Loucy (cell line): ENCODE results near the gene NCAM1.

Experiments
- H2AFZ ChIP-seq: fragments of 200-600 bp; sonication (generic); 2 replicates; pipeline ENCODE4 v1.6.0; 2016; ENCODE audit warnings: antibody characterized with exemption, mild to moderate bottlenecking, low read length, moderate library complexity
- H3F3A ChIP-seq: fragments of 200-600 bp; 2 replicates; pipeline ENCODE4 v1.6.0; 2016; ENCODE audit warnings: antibody characterized with exemption, low read depth, mild to moderate bottlenecking
- H3K27me3 ChIP-seq: fragments of 200-600 bp; sonication (generic); 2 replicates; pipeline ENCODE4 v1.6.1; 2014; ENCODE audit warnings: low read length, mild to moderate bottlenecking; ENCODE audit not compliant: insufficient read depth, poor library complexity, severe bottlenecking
- H3K36me3 ChIP-seq: fragments of 200-600 bp; sonication (generic); 2 replicates; pipeline ENCODE4 v1.6.1; 2016; ENCODE audit warnings: low read length; ENCODE audit not compliant: insufficient read depth
- H3K4me1 ChIP-seq: fragments of 200-600 bp; sonication (generic); 2 replicates; pipeline ENCODE4 v1.5.1; 2014; ENCODE audit warnings: low read length, mild to moderate bottlenecking; ENCODE audit not compliant: insufficient read depth, poor library complexity, severe bottlenecking
- H3K4me2 ChIP-seq: fragments of 200-600 bp; sonication (generic); 2 replicates; pipeline ENCODE4 v1.6.0; 2014; ENCODE audit warnings: antibody characterized with exemption, low read length, low read depth, mild to moderate bottlenecking; ENCODE audit not compliant: poor library complexity, severe bottlenecking
- H3K4me3 ChIP-seq: fragments of 200-600 bp; sonication (generic); 2 replicates; pipeline ENCODE4 v1.5.1; 2014; ENCODE audit warnings: low read length, mild to moderate bottlenecking, mixed read lengths; ENCODE audit not compliant: poor library complexity, severe bottlenecking
- H3K79me2 ChIP-seq: fragments of 200-600 bp; sonication (generic); 2 replicates; pipeline ENCODE4 v1.6.1; 2014; ENCODE audit warnings: low read length; ENCODE audit not compliant: insufficient read depth
- H3K9ac ChIP-seq: fragments of 200-600 bp; sonication (generic); 2 replicates; pipeline ENCODE4 v1.6.0; 2014; ENCODE audit warnings: mild to moderate bottlenecking, low read depth, low read length, moderate library complexity; ENCODE audit not compliant: poor library complexity, severe bottlenecking
- H3K9me2 ChIP-seq: fragments of 200-600 bp; sonication (generic); replicated peaks from 2 replicates; pipeline ENCODE4 v1.6.1; 2016; ENCODE audit warnings: low read depth, low read length, mixed read lengths
- H3K9me3 ChIP-seq: fragments of 200-600 bp; sonication (generic); 2 replicates; pipeline ENCODE4 v1.6.1; 2014; ENCODE audit warnings: mild to moderate bottlenecking, antibody characterized with exemption, low read length, low read depth; ENCODE audit not compliant: insufficient read depth
- H4K20me1 ChIP-seq: fragments of 200-600 bp; sonication (generic); 2 replicates; pipeline ENCODE4 v1.6.0; 2014; ENCODE audit warnings: antibody characterized with exemption, low read length, mild to moderate bottlenecking; ENCODE audit not compliant: insufficient read depth, poor library complexity, severe bottlenecking
- CTCF ChIP-seq: fragments of 200-600 bp; sonication (generic); conservative IDR thresholded peaks from 2 replicates; pipeline ENCODE4 v1.5.1; 2014; ENCODE audit warnings: mild to moderate bottlenecking, antibody characterized with exemption, low read length
- EZH2phosphoT487 ChIP-seq: fragments of 200-600 bp; IDR thresholded peaks from 2 replicates; pipeline ENCODE4 v1.6.1; 2018; ENCODE audit warnings: antibody characterized with exemption, mild to moderate bottlenecking, moderate library complexity, borderline replicate concordance

The NCAM1 gene

GRCh38 chr11:113174882-113175281 lies 213.7 kb downstream of the NCAM1 start:
- no peaks in the 10 kb centered on the region for H3K36me3 ChIP-seq
- no peaks in the 10 kb centered on the region for H3K79me2 ChIP-seq
- H3K9me3 ChIP-seq: no peaks in the 10 kb centered on the region
- no peaks in the 10 kb centered on the region for H3K9me2 ChIP-seq
- no peaks in the 10 kb centered on the region for H4K20me1 ChIP-seq
- no peaks in the 10 kb centered on the region for H3K27me3 ChIP-seq
- no peaks in the 10 kb centered on the region for H3F3A ChIP-seq
- TF ChIP-seq EZH2phosphoT487: no peak
- TF ChIP-seq CTCF: no peak
- H3K4me1 ChIP-seq: no peaks in the 10 kb centered on the region
- H3K9ac ChIP-seq: no peak overlapping the region
- H2AFZ ChIP-seq: no peak overlapping the region
- H3K4me2 ChIP-seq: no peak overlapping the region
- H3K4me3 ChIP-seq: no peak overlapping the region

GRCh38 chr11:113176599-113177360 lies 215.6 kb downstream of the NCAM1 start:
- Histone ChIP-seq H3K36me3 (no peaks in the 10 kb centered on the region), H3K4me2 (no peak overlapping the region), H3K9ac (no peak overlapping the region), H3K4me1 (no peaks in the 10 kb centered on the region), H3K9me3 (no peaks in the 10 kb centered on the region), H3K79me2 (no peaks in the 10 kb centered on the region), H3F3A (no peaks in the 10 kb centered on the region), H3K4me3 (no peak overlapping the region), H2AFZ (no peak overlapping the region), H4K20me1 (no peaks in the 10 kb centered on the region), H3K27me3 (no peaks in the 10 kb centered on the region), H3K9me2 (no peaks in the 10 kb centered on the region)
- TF ChIP-seq CTCF (no peak), EZH2phosphoT487 (no peak)

- no peaks in the 10 kb centered on the region for H3F3A ChIP-seq
- no peak overlapping the region for H2AFZ ChIP-seq
- H4K20me1 ChIP-seq: no peaks in the 10 kb centered on the region
- H3K36me3 ChIP-seq: no peaks in the 10 kb centered on the region
- no peak for TF ChIP-seq EZH2phosphoT487
- no peak for TF ChIP-seq CTCF
- no peaks in the 10 kb centered on the region for H3K79me2 ChIP-seq
- H3K4me1 ChIP-seq: no peaks in the 10 kb centered on the region
- no peaks in the 10 kb centered on the region for H3K9me2 ChIP-seq
- no peaks in the 10 kb centered on the region for H3K9me3 ChIP-seq
- H3K4me2 ChIP-seq: no peak overlapping the region
- no peak overlapping the region for H3K4me3 ChIP-seq
- H3K9ac ChIP-seq: no peak overlapping the region
- no peaks in the 10 kb centered on the region for H3K27me3 ChIP-seq
These were observed 216.5 kb downstream of the NCAM1 start for GRCh38 chr11:113177671-113178070.
